Smooth muscle cell (in vitro differentiated cells): Measurements from ENCODE around the gene TXNDC12. TPM values are rescaled to one million over a fixed set of nuclear protein-coding genes. Genes with fewer than 3 reads are reported as not detected.

Experiments
- DNase-seq: peaks from one replicate; lab custom pipeline; 2025; ENCODE audit not compliant: unreplicated experiment; lab: John Stamatoyannopoulos, UW
- H2AFZ ChIP-seq: fragments of 200-600 bp; sonication (generic); 2 replicates; pipeline ENCODE4 v1.6.0; 2016; ENCODE audit warnings: antibody characterized with exemption, low read depth, mild to moderate bottlenecking
- H3F3A ChIP-seq: fragments of 200-600 bp; sonication (generic); 2 replicates; pipeline ENCODE4 v1.6.0; 2017; ENCODE audit warnings: antibody characterized with exemption, low read depth
- H3K27ac ChIP-seq: fragments of 200-600 bp; sonication (generic); 2 replicates; pipeline ENCODE4 v1.5.1; 2016; ENCODE audit warnings: low read depth, mild to moderate bottlenecking
- H3K27me3 ChIP-seq: fragments of 200-600 bp; sonication (generic); 2 replicates; pipeline ENCODE4 v1.6.1; 2016; ENCODE audit warnings: low read depth, mild to moderate bottlenecking
- H3K36me3 ChIP-seq: fragments of 200-600 bp; sonication (generic); 2 replicates; pipeline ENCODE4 v1.5.1; 2016; ENCODE audit warnings: low read depth
- H3K4me1 ChIP-seq: fragments of 200-600 bp; sonication (generic); 2 replicates; pipeline ENCODE4 v1.5.1; 2016; ENCODE audit warnings: low read depth
- H3K4me2 ChIP-seq: fragments of 200-600 bp; sonication (generic); 2 replicates; pipeline ENCODE4 v1.6.0; 2016; ENCODE audit warnings: mild to moderate bottlenecking
- H3K4me3 ChIP-seq: fragments of 200-600 bp; sonication (generic); 2 replicates; pipeline ENCODE4 v1.5.1; 2016; ENCODE audit warnings: mild to moderate bottlenecking
- H3K79me2 ChIP-seq: fragments of 200-600 bp; sonication (generic); 2 replicates; pipeline ENCODE4 v1.6.0; 2016; ENCODE audit warnings: low read depth, mild to moderate bottlenecking
- H3K9ac ChIP-seq: fragments of 200-600 bp; sonication (generic); 2 replicates; pipeline ENCODE4 v1.6.0; 2016; ENCODE audit warnings: low read depth
- H3K9me3 ChIP-seq: fragments of 200-600 bp; sonication (generic); replicated peaks from 2 replicates; pipeline ENCODE4 v1.5.1; 2016; ENCODE audit warnings: low read depth
- H4K20me1 ChIP-seq: fragments of 200-600 bp; sonication (generic); 2 replicates; pipeline ENCODE4 v1.6.0; 2016; ENCODE audit warnings: low read depth
- CTCF ChIP-seq: fragments of 200-600 bp; sonication (generic); IDR thresholded peaks from 2 replicates; pipeline ENCODE4 v1.5.1; 2017; ENCODE audit warnings: borderline replicate concordance, mild to moderate bottlenecking, antibody characterized with exemption; ENCODE audit not compliant: insufficient read depth, poor library complexity, severe bottlenecking
- WGBS: methylation state at CpG from one replicate; pipeline ENCODE4 v1.1.7; 2016; ENCODE audit warnings: low lambda C conversion rate; 5-methylcytosine and 5-hydroxymethylcytosine counted together
- polyA plus RNA-seq: library from polyadenylated mRNA; unstranded; fragments of >200 nt; fragmentation: Nextera tagmentation; extraction: Ambion mirVana; gene quantifications from 2 replicates; pipeline ENCODE4 v1.2.1, GENCODE V29; 2016
- total RNA-seq: library from RNA; depleted of rRNA; stranded (reverse); fragments of >200 nt; gene quantifications from 2 replicates; pipeline ENCODE4 v1.2.3, GENCODE V29; 2014

Gene TXNDC12
- total and polyA plus RNA-seq, 2 experiments from 2014 or later: 60.2 to 73.0 TPM

- no peak overlapping the region for H3K9ac ChIP-seq
- H3K4me3 ChIP-seq: no peak overlapping the region
- WGBS: 48% methylated on average over 9 of the region's 9 CpGs
- no peak for DNase-seq
- H2AFZ ChIP-seq: no peak overlapping the region
- H3F3A ChIP-seq: peaks cover 3% of the 10 kb centered on the region
- H3K4me2 ChIP-seq: no peak overlapping the region
- no peak overlapping the region for H3K27ac ChIP-seq
- H3K36me3 ChIP-seq: no peaks in the 10 kb centered on the region
- H3K4me1 ChIP-seq: peaks cover 10% of the 10 kb centered on the region
- no peaks in the 10 kb centered on the region for H3K79me2 ChIP-seq
- H4K20me1 ChIP-seq: no peaks in the 10 kb centered on the region
- H3K27me3 ChIP-seq: no peaks in the 10 kb centered on the region
- peak; percentile 86 for TF ChIP-seq CTCF
- no peaks in the 10 kb centered on the region for H3K9me3 ChIP-seq
Observed at GRCh38 chr1:52002038-52002917, 52.7 kb downstream of the TXNDC12 start.

GRCh38 chr1:51998701-51999100, 56.3 kb downstream of the TXNDC12 start:
- Histone ChIP-seq H3K4me2 (no peak overlapping the region), H3K9ac (no peak overlapping the region), H3K4me1 (no peaks in the 10 kb centered on the region), H3K79me2 (no peaks in the 10 kb centered on the region), H3F3A (no peaks in the 10 kb centered on the region), H3K27me3 (no peaks in the 10 kb centered on the region), H4K20me1 (no peaks in the 10 kb centered on the region), H3K9me3 (no peaks in the 10 kb centered on the region), H3K36me3 (no peaks in the 10 kb centered on the region), H2AFZ (no peak overlapping the region), H3K4me3 (no peak overlapping the region), H3K27ac (no peak overlapping the region)
- 100% methylated on average over 1 of the region's 1 CpG for WGBS
- TF ChIP-seq CTCF: no peak
- DNase-seq: no peak

- Histone ChIP-seq H3K4me3 (no peak overlapping the region), H3K4me1 (no peaks in the 10 kb centered on the region), H3K9ac (no peak overlapping the region), H3K36me3 (no peaks in the 10 kb centered on the region), H3K79me2 (no peaks in the 10 kb centered on the region), H4K20me1 (no peaks in the 10 kb centered on the region), H3K4me2 (no peak overlapping the region), H3K27me3 (peaks cover 4% of the 10 kb centered on the region), H3F3A (no peaks in the 10 kb centered on the region), H3K27ac (no peak overlapping the region), H2AFZ (no peak overlapping the region), H3K9me3 (no peaks in the 10 kb centered on the region)
- no peak for DNase-seq
- WGBS: 45% methylated on average over 5 of the region's 5 CpGs
- no peak for TF ChIP-seq CTCF
Observed at GRCh38 chr1:51997974-51998382, 57.0 kb downstream of the TXNDC12 start.
